Endodermal cell (in vitro differentiated cells): ENCODE results near the gene TSKS. TPM values are rescaled to one million over a fixed set of nuclear protein-coding genes. Genes with fewer than 3 reads are reported as not detected.

ENCODE experiments used
- DNase-seq: peaks from one replicate; pipeline ENCODE4 v3.0.0-alpha.2; 2017
- H3K27ac ChIP-seq: 2 replicates; pipeline ENCODE4 v1.5.1; 2013; ENCODE audit warnings: mild to moderate bottlenecking, low read depth, low read length, moderate library complexity
- H3K27me3 ChIP-seq: 2 replicates; pipeline ENCODE4 v1.6.1; 2013; ENCODE audit warnings: mild to moderate bottlenecking, low read length, moderate library complexity; ENCODE audit not compliant: insufficient read depth, control insufficient read depth, poor library complexity, severe bottlenecking
- H3K36me3 ChIP-seq: 2 replicates; pipeline ENCODE4 v1.7.0; 2013; ENCODE audit warnings: mild to moderate bottlenecking, low read length, moderate library complexity; ENCODE audit not compliant: control insufficient read depth, insufficient read depth
- H3K4me1 ChIP-seq: one replicate; pipeline ENCODE4 v1.7.0; 2013; ENCODE audit warnings: low read length; ENCODE audit not compliant: control insufficient read depth, insufficient read depth
- H3K4me3 ChIP-seq: 2 replicates; pipeline ENCODE4 v1.5.1; 2013; ENCODE audit warnings: mild to moderate bottlenecking, low read length, moderate library complexity
- H3K9ac ChIP-seq: 2 replicates; pipeline ENCODE4 v1.6.1; 2013; ENCODE audit warnings: mild to moderate bottlenecking, low read length, moderate library complexity; ENCODE audit not compliant: poor library complexity, severe bottlenecking; ENCODE audit errors: extremely low read depth
- H3K9me3 ChIP-seq: 2 replicates; pipeline ENCODE4 v1.6.1; 2013; ENCODE audit warnings: mild to moderate bottlenecking, low read length, moderate library complexity; ENCODE audit not compliant: control insufficient read depth
- H3K27ac Mint-ChIP-seq: 2 replicates; pipeline ENCODE4 v1.8.0; 2020; ENCODE audit warnings: mixed read lengths
- H3K27me3 Mint-ChIP-seq: 2 replicates; pipeline ENCODE4 v1.8.0; 2021; ENCODE audit warnings: mild to moderate bottlenecking, mixed read lengths; ENCODE audit not compliant: insufficient read depth
- H3K36me3 Mint-ChIP-seq: 2 replicates; pipeline ENCODE4 v1.8.0; 2020; ENCODE audit warnings: low read depth, mixed read lengths
- H3K4me1 Mint-ChIP-seq: 2 replicates; pipeline ENCODE4 v1.8.0; 2020; ENCODE audit warnings: mixed read lengths
- H3K4me3 Mint-ChIP-seq: 2 replicates; pipeline ENCODE4 v1.8.0; 2020; ENCODE audit warnings: mild to moderate bottlenecking, moderate library complexity, mixed read lengths
- H3K9me3 Mint-ChIP-seq: 2 replicates; pipeline ENCODE4 v1.8.0; 2020; ENCODE audit warnings: mild to moderate bottlenecking, mixed read lengths
- CTCF ChIP-seq: fragments of 200-600 bp; sonication (generic); conservative IDR thresholded peaks from 2 replicates; pipeline ENCODE4 v1.5.0; 2021; ENCODE audit warnings: antibody characterized with exemption, mild to moderate bottlenecking
- WGBS, 2 experiments: methylation state at CpG; one replicate each; pipeline versions ENCODE4 v1.1.5 to v1.1.7; 2013; ENCODE audit warnings: missing lambda C conversion rate in 2 of 2, mixed read lengths in 1 of 2; ENCODE audit not compliant: insufficient coverage in 1 of 2, insufficient read length in 1 of 2; 5-methylcytosine and 5-hydroxymethylcytosine counted together
- total RNA-seq, 2 donors: library from RNA; stranded (reverse); fragmentation: NEBNext Ultra II Directional in 1 of 2; extraction: Animal tissue kit (Norgen Biotek cat#: 25700) in 1 of 2; gene quantifications; 2 replicates in 1 of 2; 3 replicates in 1 of 2; pipeline ENCODE4 v1.2.1, GENCODE V29; 2021

The TSKS gene
- total RNA-seq, 2 donors from 2014 or later: 0.31 TPM; not detected in 1

GRCh38 chr19:49773663-49774350 is 10.7 kb upstream of the TSKS start:
- DNase-seq: no peak
- Mint-ChIP-seq H3K27ac (no peak overlapping the region), H3K4me1 (no peaks in the 10 kb centered on the region), H3K27me3 (no peaks in the 10 kb centered on the region), H3K4me3 (no peak overlapping the region), H3K36me3 (peaks cover 12% of the 10 kb centered on the region), H3K9me3 (no peaks in the 10 kb centered on the region)
- H3K4me1 ChIP-seq: no peaks in the 10 kb centered on the region
- no peaks in the 10 kb centered on the region for H3K9me3 ChIP-seq
- peaks cover 6% of the 10 kb centered on the region for H3K36me3 ChIP-seq
- no peak for TF ChIP-seq CTCF
- no peak overlapping the region for H3K9ac ChIP-seq
- WGBS, 2 experiments: 95 to 96% methylated on average over 4 to 8 of the region's 8 CpGs
- H3K27ac ChIP-seq: no peak overlapping the region
- no peaks in the 10 kb centered on the region for H3K27me3 ChIP-seq
- no peak overlapping the region for H3K4me3 ChIP-seq

GRCh38 chr19:49772850-49773432 is 9.8 kb upstream of the TSKS start:
- Histone ChIP-seq H3K36me3 (peaks cover 6% of the 10 kb centered on the region), H3K9me3 (no peaks in the 10 kb centered on the region), H3K4me1 (no peaks in the 10 kb centered on the region), H3K27me3 (no peaks in the 10 kb centered on the region), H3K27ac (no peak overlapping the region), H3K9ac (no peak overlapping the region), H3K4me3 (no peak overlapping the region)
- no peak for DNase-seq
- no peak overlapping the region for H3K4me3 Mint-ChIP-seq
- 80 to 91% methylated on average over 6 to 10 of the region's 10 CpGs for WGBS, 2 experiments
- H3K4me1 Mint-ChIP-seq: peaks cover 6% of the 10 kb centered on the region
- peak overlapping the region; percentile 83 for H3K27ac Mint-ChIP-seq
- H3K27me3 Mint-ChIP-seq: no peaks in the 10 kb centered on the region
- H3K9me3 Mint-ChIP-seq: no peaks in the 10 kb centered on the region
- no peak for TF ChIP-seq CTCF
- peaks cover 15% of the 10 kb centered on the region for H3K36me3 Mint-ChIP-seq

GRCh38 chr19:49771674-49772139 is 8.6 kb upstream of the TSKS start:
- no peaks in the 10 kb centered on the region for H3K27me3 Mint-ChIP-seq
- no peaks in the 10 kb centered on the region for H3K27me3 ChIP-seq
- H3K9me3 ChIP-seq: no peaks in the 10 kb centered on the region
- peaks cover 6% of the 10 kb centered on the region for H3K36me3 ChIP-seq
- H3K9me3 Mint-ChIP-seq: no peaks in the 10 kb centered on the region
- DNase-seq: no peak
- no peak overlapping the region for H3K9ac ChIP-seq
- 93 to 98% methylated on average over 8 to 13 of the region's 13 CpGs for WGBS, 2 experiments
- H3K4me1 Mint-ChIP-seq: peaks cover 13% of the 10 kb centered on the region
- no peaks in the 10 kb centered on the region for H3K4me1 ChIP-seq
- no peak for TF ChIP-seq CTCF
- no peak overlapping the region for H3K4me3 Mint-ChIP-seq
- no peak overlapping the region for H3K27ac ChIP-seq
- H3K36me3 Mint-ChIP-seq: peaks cover 15% of the 10 kb centered on the region
- H3K27ac Mint-ChIP-seq: peak overlapping the region; percentile 60
- no peak overlapping the region for H3K4me3 ChIP-seq
